Activated CD4-positive, alpha-beta T cell treated with anti-CD3 and anti-CD28 coated beads for 4 hours (primary cell): ENCODE measurements around the gene WDR35.

Source experiments
- DNase-seq, 2 donors: peaks; one replicate each; pipeline ENCODE4 v3.0.0-alpha.2; 2020

The WDR35 gene

DNA sequence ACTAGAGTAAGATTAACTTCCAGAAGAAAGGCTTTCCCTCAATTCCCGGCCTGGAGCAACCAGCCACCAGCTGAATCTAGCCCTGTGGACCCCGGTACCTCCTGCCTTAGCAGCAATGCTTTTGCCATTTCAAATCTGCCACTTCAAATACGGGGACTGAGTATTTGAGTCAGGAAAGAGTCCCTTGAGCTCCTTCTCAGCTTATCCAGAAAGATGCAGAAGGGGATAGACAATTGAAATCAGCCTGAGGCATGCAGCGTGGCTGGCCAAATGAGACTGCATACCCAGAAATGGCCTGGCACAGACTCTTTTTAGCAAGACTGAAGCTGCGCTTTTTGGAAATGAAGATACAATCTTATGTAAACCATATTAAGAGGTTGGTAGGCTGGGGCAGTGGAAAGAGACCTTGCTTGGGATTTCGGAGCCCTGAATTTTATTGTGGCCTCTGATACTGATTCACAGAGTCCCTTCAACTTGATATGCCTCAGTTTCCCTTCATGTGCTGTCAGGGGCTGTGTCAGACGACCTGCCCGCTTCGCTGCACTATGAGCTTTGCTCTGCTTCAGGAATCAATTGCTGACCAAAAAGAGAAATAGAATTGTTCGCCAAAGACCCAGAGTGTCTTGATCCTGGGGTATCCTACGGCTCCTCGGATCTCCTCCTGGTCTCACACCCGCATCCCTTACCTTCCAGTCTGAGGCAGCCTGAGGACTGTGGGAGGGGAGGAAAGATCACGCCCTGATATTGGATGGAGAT, 21.5 kb upstream of the WDR35 start:
- no peak for DNase-seq

DNA sequence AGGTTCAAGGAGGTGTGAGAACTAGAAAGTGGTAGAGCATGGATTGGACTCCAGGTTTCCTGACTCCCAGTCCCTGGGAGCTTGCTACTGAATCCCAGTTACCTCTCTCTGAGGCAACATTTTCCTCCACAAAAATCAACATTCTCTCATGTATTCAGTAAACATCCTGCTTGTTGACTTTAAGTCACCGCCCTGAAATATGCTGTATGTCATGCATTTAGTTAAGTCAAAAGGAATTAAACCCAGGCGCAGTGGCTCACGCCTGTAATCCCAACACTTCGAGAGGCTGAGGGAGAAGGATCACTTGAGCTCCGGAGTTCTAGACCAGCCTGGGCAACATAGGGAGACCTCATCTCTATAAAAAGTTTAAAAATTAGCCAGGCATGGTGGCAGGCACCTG, 18.8 kb upstream of the WDR35 start:
- DNase-seq: no peak

DNA sequence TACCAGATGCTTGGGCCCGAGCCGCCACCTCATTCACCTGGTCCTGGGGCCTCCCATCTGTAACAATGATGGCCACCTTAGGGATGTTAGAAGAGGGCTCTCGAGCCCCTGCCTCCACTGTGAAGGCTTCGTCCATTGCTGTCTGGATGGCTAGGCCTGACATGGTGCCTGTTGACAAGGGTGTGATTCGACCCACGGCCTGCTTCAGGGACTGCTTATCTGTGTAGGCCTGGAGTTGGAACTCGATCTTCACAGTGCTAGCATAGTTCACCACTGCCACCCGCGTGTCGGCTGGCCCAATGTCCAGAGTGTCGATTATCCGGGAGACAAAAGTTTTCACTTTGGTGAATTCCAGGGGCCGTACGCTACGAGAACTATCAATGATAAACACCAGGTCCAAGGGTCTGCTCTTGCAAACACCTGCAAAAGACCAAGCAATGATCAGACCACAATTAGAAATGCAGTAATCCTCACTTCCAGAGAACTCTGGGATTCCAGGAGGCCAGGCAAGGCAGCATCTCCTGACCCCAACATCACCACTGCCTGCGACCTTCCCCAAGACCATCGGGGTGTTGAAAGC, 16.1 kb upstream of the WDR35 start:
- no peak for DNase-seq

- DNase-seq: no peak
Measured at GRCh38 chr2:20005067-20005627, 15.2 kb upstream of the WDR35 start.

DNA sequence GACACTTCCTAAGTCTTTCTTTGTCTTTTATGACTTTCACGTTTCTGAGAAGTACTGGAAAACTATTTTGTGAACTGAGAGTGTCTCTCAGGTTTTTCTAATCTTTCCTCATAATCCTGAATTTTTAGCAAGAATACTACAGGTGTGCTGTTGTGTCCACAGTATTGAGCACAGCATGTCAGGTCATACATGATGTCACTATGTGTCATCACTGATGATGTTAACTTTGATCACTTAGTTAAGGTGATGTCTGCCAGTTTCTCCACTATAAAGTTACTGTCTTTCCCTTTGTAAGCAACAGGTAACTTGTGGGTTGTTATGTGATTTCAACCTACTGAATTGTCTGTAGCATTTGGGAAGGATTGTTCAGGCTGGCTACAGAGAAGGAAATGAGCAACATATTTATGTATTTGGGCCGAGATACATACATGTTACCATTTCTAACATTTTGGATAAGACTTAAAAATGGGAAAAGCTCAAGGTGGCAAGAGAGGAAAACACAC, 11.5 kb upstream of the WDR35 start:
- DNase-seq: no peak

GRCh38 chr2:19993731-19994130, 3.8 kb upstream of the WDR35 start:
- no peak for DNase-seq

GRCh38 chr2:19991895-19992294, 2.0 kb upstream of the WDR35 start:
- no peak for DNase-seq

DNA sequence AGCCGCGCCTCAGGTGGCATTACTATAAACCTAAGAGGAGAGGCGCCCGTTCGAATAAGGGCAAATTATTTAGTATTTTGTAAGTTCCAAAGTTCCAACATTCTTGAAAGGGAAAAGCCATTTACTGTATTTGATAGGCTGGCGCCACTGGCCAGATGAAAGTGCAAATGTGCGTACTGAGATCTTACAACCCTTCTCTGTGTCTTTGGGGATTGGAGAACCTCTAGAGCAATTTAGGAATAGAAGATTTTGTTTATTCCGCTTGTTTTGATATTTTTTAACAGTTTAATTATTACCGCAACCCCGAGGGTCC, 467 bp upstream of the WDR35 start:
- DNase-seq: no peak

GRCh38 chr2:19989342-19989666, 601 bp downstream of the WDR35 start:
- DNase-seq: no peak

- no peak for DNase-seq
Measured at GRCh38 chr2:19988600-19988999, 1.3 kb downstream of the WDR35 start.

DNA sequence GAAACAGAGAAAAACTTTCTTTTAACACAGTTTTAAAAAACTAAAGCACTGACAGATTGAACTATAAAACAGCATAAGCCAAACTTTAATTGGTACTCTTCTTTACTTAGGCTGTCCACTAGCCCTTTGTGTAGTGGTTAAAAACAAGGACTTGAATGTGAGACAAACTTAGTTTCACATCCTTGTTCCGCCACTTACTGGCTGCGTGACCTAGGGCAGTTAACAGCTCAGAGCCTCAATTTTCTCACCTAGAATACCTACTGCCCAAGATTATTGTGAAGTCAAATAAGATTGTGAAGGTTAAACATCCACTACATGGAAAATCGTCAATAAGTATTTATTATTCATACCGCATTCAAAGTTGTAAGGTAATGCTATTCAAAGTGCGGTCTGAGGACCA, 2.0 kb downstream of the WDR35 start:
- no peak for DNase-seq

DNA sequence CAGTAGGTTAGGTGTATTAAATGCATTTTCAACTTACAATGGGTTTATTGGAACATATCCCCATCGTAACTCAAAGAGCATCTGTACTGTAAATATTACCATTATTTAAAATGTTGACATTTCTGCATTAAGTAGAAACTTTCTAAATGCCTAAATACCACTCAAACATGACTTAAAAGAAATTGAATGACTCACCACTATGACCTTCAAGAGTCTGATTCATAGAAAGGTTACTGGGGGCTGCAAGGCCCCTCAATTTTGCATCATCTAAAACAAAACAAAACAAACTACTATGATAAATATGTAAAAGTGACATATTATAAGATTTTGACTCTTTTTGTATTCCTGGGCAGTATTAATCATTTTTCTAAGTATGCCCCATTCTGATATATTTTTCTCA, 7.6 kb downstream of the WDR35 start:
- DNase-seq: no peak

DNA sequence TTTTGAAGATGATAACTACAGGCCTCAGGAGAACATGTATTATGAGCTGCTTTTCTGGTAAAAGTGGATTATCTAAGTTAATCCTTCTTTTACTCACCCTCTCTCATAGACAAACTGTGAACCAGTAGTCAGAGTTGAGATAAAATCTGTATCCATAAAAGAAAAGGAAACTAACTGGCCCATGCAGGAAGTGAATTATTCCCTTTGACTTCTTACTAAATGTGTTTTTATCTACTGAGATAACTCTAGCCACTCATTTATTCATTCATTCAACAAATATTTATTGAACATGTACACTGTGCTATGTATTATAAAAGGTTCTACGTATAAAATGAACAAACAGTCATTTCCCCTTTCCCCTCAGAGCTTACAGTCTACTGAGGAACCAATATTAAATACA, 10.0 kb downstream of the WDR35 start:
- DNase-seq: no peak

- no peak for DNase-seq
Measured at GRCh38 chr2:19973466-19973865, 16.4 kb downstream of the WDR35 start.

DNA sequence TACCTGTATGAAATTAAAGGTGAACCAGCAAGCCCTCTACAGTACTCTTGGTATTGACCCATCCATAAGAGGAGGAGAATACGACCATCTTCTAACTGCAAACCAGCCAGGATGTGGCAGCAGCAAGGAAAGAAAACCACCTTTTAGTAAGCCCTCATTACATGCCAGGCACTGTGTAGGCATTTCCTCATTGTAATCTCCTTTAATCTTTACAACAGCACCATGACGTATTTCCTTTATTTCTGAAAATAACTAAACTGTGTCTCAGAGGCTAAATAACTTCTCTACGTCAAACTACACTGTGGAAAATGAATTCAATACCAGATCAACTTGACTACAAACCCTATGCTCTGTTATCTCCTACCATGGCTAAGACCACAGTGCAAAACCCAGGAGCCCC, 18.2 kb downstream of the WDR35 start:
- DNase-seq: no peak

GRCh38 chr2:19963386-19963785, 26.5 kb downstream of the WDR35 start:
- no peak for DNase-seq

DNA sequence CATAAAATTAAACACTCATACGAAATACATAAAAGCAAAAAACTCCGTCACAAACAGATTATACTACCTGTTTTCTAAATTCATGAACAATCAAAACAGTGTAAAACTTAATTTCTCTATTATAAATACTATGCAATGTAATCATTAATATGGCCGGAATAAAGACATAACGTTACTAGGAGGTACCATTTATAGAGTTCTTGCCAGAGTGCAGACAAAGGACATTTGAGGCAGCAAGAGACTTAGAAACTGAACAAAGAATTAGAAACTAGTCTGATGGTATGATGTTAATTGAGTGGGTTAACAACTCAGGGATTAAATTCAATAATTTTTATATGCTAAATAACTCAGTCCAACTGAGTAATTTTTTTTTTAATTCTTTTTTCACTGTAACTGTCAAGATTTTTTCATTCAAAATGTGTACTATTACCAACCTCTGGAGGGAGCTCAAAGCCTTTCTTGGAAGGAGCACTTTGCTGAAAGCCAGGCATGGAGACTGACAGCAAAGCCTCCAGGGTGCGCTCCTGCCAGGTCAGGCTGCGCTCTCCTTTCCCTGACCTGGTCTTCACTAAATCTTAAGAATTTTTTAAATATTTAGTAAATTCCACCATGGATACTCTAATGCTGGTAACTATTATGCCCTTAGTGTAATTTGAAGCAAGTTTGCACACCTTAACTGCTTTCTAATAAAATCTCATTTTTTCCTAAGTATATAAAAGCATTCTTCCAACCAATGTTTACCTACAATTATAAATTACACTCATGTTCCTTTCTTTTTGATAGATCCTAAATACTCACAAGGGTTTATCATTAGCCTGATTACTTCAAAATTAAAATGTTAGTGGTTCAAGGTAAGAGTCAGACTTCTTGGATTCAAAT, 34.1 kb downstream of the WDR35 start:
- DNase-seq: peak; percentile 34 to 53

DNA sequence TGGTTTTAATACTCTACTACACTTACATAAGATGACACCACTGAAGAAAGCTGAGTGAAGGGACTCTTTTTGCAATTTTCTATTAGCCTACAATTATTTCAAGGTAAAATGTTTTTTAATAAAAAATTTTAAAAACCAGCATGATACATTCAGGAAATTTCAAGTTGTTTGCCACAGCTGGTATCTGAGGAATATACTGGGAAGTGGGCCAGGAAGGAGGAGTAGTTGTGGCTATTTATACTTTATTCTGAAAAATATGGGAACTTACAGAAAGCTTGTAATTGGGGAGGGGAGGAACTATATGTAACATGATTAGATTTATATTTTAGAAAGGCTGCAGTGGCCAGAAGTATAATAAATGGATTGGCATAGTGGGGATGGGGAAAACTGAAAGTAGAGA, 40.8 kb downstream of the WDR35 start:
- DNase-seq: no peak

- no peak for DNase-seq
Measured at GRCh38 chr2:19947184-19947940, 42.5 kb downstream of the WDR35 start.

GRCh38 chr2:19944205-19944845, 45.6 kb downstream of the WDR35 start:
- DNase-seq: no peak

GRCh38 chr2:19943189-19943588, 46.7 kb downstream of the WDR35 start:
- DNase-seq: no peak

DNA sequence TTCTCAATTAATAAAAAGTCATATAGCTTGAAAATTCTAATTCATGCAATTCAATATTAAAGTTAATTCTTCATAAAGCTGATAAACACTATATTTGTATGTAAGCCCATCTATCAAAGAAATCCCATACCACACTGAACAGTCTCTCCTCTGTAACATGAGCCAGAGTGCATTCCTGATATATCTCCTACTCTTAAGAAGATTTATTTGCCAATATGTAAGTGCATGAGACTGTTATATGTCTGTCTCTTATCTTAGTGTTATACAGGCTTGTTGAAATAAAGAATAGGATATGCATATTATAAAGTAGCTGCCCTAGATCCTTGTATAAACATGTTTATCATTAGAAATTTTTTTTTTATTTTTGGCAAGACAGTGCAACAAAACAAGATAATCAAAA, 47.7 kb downstream of the WDR35 start:
- DNase-seq: no peak

GRCh38 chr2:19937004-19937403, 52.9 kb downstream of the WDR35 start:
- no peak for DNase-seq
